GM20431 (cell line): ENCODE data around the gene OSBPL2.

Experiments
- in situ Hi-C: fragments of 300-500 bp; cut with MseI, MboI; formaldehyde crosslinking; loops from one replicate; pipeline ENCODE4 v1.15.0; 2020; ENCODE audit warnings: low sequenced_read_pairs; ENCODE audit not compliant: unreplicated experiment

OSBPL2 gene

DNA sequence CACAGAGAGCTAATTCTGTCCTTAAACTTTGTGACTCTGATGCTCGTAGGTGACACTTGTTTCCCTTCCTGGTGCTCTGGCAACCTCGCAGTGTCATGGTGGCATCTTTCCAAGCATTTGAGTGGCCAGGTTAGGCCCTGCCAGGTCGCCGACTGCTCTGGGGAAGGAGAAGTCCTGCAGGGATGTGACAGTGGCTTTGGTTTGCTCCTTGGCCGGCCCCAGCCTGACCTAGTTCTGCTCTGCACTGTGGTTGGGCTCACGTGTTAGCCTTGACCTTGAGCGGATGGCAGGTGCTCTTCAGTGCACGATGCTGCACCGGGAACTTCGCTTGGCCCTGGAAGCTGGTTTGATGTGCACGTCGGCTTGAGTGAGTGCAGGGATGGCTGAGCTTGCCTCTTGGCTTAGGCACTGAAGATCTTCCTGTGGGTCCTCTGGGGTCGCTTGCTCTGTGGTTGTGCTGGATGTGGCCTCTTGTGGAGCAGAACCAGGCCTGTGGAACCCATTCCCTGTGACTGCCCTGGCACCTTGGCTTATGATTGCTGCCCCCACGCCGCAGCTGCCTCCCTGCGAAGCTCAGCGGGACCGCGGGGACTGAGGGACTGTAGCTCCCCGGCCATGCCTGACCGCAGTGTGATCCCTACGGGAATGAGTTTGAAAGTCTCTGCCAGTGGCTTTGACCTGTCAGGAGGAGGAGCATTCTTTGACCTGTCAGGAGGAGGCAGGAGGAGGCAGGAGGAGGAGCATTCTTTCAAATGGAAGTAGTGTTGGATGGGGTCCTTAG, 8.7 kb downstream of the OSBPL2 start:
- in situ Hi-C loops, result no loop called here

DNA sequence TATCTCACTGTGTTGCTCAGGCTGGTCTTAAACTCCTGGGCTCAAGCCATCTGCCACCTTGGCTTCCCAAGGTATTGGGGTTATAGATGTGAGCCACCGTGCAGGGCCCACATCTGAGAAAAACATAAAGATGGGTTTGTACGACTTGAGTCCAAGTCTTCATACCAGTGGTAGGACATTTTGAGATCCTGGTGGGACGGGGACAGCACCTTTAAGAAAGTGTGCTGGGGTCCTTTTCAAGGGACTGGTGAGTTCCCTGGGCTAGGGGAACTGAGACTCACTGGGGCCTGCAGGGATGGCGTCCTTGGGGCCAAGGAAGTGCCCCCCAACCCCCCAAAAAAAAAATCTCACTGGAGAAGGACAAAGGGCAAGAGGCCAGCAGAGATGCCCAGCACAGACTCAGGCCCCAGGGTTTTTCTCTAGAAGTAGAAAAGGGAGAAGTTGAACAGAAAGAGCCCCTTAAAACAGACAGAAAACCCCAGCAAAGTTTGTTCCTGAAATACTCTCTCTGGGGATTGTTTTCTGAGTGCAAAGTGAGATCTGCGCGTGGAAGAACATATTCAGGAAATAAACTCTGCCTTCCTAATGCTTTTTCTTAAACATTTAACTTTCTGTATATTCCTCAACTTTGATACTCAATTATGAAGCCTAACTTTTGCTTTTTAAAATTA, 10.7 kb downstream of the OSBPL2 start:
- in situ Hi-C loops, result no loop called here

DNA sequence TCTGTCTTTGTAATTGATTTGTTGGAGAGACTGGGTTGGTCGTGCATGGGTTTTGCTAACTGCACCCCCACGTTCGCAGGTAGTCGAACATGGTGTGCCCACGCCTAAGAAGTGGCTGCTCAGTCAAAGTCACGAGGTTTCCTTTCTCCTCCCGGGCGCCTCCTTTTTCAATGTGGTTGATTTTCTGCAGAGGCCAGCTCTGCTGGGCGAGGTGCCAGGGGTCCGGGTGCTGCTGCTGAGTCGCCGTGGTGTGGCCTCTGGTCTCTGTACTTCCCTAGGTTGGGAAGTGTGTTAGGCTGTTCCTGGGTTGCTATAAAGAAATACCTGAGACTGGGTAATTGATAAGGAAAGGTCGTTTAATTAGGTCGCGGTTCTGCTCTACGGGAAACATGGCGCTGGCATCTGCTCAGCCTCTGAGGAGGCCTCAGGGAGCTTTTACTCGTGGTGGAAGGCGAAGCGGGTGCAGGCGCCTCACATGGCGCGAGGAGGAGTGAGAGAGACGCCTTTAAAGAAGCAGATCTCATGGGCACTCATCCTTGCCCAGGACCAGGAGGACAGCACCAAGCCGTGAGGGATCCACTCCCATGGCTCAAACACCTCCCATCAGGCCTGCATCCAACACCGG, 14.1 kb downstream of the OSBPL2 start:
- in situ Hi-C loops, result no loop called here

DNA sequence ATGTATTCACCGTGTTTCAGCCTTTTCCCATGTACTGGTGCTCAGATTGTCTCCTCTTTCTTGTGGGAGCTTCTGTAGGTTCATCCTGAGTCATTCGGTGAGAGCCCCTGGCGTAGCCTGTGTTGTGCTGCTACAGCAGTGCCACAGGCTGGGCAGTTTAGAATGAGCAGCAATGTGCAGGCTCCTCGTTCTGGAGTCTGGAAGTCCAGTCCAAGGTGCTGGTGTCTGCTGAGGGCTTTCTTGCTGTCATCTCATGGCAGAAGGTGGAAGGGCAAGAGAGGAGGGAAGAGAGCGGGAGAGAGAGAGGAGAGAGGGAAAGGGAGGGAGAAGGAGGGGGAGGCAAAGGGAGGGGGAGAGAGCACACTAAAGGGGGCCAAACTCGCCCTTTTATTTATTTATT, 15.1 kb downstream of the OSBPL2 start:
- in situ Hi-C loops, result no loop called here

DNA sequence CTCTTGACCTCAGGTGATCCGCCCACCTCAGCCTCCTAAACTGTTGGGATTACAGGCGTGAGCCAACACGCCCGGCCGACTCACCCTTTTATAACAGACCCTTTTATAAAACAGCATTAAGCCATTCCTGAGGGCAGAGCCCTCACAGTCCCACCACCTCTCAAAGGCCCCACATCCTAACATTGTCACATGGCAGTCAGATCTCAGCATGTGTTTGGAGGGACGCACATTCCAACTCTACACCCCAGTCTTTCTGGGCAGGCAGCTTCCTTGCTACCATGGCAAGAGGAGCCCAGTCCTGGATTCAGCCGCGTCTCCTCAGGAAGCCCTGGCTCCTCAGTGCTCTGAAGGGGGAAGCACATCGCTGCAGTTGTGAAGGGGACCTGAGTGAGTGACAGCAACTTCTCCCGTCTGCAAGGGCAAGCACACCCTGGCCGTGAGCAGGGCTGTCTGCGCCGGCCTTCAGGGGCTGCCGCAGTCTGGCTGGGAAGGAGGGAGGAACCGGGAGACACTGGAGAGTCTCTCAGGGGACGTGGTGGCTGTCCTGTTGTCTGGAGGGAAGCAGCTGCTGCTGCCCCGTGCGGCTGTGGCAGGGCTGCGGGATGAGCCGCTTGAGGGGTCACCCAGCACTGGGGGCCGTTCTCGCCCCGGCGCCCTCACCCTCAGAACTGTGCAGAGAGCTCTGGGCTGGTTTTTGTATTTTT, 15.9 kb downstream of the OSBPL2 start:
- in situ Hi-C loops, result no loop called here

DNA sequence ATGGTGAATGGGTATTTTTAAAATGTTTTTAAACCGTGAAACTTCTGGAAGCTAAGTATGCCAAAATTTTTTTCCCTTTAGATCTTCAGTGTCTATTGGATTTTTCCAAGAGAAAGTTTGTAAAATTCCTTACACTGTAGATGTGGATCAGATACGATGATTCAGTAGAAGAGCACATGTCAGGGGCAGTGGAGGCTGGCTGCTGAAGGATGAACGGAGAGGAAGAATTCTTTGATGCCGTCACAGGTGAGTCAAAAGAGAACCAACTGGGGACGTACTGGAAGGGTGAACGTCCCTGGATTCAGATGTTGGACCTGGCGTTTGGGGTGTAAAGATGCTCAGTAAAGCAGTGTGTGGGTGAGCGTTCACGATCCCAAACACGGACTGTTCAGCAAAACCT, 17.7 kb downstream of the OSBPL2 start:
- in situ Hi-C loops, result no loop called here

DNA sequence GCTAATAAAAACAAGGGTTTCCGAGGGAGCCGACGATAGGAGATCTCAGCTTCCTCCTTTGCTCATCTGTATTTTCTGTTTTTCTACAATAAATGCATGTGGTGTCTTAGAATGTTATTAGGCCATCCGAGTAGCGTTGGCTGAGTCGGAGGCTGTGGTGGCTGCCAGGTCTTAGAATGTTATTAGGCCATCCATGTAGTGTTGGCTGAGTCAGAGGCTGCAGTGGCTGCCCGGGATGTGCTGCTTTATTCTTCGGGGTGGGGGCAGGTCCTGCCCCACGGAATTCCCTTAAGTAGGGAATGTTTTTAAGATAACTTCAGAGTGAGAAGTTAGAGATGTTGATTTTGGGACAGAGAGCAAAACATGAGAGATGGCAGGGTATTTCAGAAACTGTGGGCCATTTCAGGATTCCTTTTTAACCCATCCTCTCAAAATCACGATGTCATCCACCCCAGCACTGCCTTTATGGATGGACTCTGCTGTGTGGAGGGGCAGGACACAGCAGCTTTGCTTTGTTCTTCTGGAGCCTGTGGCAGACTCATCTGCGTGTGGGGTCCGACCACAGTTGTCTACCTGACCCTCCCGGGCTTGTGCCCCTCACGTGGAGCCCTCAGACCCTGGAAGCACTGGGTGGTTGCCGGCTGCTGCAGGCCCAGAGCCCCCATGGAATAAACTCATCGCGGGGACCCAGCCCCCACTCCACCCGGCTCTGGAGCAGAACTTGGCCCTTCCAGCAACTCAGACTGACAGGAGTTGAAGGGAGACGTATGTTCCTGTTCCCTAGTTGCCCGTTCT, 20.4 kb downstream of the OSBPL2 start:
- in situ Hi-C loops, result no loop called here

DNA sequence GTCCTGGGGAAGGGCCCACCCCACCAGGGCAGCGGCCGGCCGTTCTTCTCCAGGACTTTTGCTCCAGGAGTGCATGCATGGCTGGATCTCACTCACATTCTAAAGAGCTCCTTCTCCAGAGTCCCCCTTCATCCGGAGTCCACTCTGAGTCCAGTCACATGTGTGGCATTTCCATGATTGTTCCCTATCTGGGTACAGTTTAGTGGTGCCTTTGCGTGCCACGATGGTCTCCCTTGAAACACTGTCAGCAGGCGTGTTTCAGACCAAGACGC, 20.9 kb downstream of the OSBPL2 start:
- in situ Hi-C loops, result no loop called here

DNA sequence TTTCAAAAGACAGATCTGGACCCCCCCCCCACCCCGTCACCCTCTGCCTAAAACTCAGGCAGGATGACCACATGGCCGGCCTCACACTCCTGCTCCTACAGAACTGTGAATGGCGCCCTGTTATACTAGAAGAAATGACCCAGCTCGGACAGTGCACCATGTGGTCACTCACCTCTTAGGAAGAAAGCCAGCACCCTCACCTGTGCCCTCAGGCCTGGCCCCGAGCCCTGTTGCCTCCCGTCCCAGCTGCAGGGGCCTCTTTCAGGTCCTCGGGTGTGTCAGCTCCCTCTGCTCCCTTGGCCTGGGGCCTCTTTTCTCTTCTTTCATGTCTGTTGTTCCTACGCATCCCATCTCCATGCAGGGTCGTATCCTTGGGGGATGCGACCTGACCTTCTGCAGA, 23.7 kb downstream of the OSBPL2 start:
- in situ Hi-C loops, result no loop called here

DNA sequence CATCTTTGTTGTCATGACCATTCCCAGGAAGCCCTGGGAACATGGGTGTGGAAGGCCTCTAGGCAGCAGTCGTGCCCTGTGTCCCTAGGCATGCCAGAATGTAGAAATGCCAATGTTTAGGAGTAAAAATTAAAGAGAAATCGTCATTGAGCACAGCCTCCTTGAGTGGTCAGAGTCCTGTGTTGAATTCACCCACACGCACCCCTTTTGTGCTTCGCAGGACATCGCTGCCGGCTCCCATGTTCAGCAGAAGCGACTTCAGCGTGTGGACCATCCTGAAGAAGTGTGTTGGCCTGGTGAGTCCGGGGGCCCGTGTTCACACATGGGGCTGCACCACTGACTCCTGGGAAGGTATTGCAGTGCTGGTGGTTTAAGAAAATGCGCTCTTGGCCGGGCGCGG, 25.1 kb downstream of the OSBPL2 start:
- in situ Hi-C loops, result no loop called here

DNA sequence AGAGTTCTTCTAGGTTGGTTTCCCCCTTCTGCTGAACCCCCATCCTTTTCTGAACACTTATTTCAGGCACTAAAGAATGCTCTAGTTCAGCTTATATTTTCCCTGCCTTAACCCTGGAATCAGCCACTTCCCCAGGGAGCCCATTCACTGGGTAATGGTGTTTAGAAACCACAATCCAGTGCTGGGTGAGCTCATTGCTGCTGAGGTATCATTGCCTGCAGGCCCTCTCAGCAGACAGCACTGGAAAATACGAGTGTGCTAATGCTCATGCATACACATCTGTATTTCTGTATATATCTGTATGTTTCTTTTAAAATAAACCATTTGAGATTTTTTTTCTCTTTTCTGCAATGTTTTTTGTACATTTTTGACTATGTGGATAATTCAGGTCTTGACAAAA, 27.0 kb downstream of the OSBPL2 start:
- in situ Hi-C loops, result no loop called here

DNA sequence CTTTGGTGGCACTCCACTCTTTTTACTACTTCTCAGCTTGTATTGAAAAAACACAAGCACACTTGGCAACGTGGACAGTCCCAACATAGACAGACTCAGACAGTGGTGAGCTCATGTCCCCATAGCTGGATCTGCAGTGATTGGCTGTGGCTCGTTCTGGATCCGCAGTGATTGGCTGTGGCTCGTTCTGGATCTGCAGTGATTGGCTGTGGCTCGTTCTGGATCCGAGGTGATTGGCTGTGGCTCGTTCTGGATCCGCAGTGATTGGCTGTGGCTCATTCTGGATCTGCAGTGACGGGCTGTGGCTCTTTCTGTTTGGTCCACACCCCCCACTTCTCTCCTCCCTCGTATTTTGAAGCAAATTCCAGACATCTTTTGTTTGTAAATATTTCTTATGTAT, 28.0 kb downstream of the OSBPL2 start:
- in situ Hi-C loops, result no loop called here

DNA sequence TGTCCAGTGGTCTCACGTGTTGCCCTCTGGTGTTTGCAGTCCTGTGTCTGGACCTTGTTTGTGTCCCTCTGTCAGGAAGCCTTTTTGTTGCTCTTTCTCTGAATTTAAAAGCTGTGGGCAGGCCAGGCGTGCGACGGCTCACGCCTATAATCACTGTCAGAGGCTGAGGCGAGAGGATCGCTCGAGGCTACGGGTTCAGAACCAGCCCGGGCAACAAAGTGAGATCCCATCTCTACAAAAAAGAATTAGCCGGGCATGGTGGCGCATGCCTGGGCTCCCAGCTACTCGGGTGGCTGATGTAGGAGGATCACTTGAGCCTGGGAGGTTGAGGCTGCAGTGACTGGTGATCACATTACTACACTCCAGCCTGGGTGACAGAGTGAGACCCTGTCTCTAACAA, 28.5 kb downstream of the OSBPL2 start:
- in situ Hi-C loops, result no loop called here

DNA sequence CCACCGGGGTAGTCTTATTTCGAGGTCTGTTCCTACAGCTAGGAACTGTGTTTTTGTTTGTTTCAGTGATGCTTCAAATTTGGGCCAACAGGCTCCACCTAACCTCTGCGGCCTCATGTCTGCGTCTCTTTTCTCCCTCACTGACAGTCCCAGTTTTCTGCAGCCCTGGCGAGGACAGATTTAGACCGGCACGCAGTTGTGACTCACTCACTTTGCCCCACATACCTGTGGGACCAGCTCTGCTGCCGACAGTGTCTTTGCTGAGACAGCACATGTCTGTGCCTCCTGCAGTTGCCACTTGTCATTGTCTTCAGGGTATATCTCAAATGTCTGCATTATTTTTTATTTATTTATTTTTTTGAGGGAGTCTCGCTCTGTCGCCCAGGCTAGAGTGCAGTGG, 29.2 kb downstream of the OSBPL2 start:
- in situ Hi-C loops, result no loop called here

DNA sequence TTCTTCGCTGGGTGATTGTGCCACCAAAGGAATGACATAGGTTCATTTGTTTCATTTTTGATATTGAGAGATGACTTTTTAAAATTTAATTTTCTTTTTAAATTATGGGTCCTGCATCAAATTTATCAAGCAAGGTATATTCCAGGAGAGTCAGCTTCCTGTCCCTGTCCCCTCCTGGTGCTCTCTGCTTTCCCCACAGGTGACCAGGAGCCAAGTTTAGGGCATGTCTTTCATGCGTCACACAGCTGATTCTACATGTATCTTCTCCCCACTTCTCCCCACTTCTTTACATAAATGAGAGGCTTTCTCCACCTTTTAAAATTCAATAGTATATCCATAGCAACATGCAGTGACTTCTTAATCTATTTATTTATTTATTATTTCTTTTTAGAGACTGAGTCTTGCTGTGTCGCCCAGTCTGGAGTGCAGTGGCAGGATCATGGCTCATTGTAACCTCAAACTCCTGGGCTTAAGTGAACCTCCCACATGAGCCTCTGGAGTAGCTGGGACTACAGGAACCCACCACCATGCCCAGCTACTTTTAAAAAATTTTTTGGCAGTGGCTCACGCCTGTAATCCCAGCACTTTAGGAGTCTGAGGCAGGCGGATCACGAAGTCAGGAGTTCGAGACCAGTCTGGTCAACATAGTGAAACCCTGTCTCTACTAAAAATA, 30.0 kb downstream of the OSBPL2 start:
- in situ Hi-C loops, result no loop called here

DNA sequence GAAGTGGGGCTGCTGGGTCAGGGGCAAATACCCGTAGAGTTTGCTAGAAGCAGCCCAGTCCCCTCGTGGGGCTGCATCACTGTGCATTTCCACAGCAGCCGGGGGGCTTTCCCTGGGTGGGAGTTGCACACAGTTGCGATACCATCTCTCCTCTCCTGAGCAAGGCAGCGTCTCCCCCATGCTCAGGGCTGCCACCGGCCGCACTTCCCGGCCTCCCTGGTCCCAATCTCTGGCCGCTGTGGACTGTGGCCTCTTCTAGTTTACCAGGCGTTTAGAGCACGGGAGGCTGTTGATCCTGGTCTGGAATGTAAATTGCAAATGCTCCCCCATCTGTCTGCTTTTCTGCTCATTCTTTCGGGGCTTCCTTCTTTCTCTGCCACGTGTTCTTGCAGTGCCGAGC, 31.1 kb downstream of the OSBPL2 start:
- in situ Hi-C loops, result no loop called here

DNA sequence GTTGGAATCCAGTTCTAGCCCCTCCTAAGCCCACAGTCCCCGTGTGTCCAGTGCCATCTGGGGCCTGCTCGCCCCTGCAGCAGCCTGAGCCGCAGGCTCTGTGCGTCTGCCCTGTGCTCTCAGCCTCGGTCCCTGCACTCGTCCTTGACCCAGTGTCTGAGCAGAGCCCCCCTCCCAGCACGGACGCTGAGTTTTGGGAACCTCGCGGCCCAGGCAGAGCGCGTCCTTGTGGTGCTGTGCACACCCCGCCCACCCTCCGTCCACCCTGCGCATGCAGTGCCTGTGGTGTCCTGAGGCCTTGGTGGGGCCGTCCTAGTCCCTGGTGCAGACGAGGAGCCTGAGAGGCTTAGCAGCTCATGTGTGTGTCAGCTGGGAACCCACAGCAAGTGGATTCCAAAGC, 31.6 kb downstream of the OSBPL2 start:
- in situ Hi-C loops, result no loop called here

DNA sequence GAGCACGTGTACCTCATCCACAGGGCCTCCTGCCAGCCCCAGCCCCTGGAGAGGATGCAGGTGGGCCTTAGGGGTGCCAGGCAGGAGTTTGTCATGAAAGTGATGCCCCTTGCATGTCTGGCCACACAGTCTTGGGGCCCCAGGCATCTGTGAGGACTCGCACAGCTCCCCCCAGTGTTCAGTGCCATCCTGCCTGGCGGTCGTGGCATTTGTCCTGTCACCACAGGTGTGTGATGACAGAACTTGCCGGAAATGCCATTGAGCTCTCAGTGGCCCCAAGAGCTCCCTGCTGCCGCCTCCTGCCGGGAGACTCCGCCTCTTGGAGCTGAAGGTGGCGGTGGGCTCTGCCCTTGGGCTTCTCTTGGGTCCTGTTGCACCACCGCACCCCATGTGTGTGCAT, 33.9 kb downstream of the OSBPL2 start:
- in situ Hi-C loops, result no loop called here

DNA sequence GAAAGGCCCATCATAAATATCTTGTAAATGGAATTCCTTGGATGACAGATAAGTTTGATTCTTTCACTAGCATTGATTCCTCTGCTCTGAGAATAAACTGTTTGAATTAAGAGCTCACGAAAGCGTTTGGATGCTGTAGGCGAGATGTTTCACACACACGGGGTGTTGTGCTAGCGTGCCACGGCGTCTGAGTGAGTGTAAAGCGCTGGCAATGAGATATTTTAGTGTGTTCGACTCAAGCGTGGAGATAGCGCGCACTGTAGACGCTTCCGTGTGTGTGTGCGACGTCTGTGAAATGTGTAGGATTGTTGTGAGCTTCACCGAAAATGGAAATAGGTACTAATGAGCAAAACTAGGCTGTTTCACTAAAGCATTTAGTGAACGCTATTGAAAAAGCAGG, 35.1 kb downstream of the OSBPL2 start:
- in situ Hi-C loops, result no loop called here
